ENCODE results near the gene CNTNAP1. TPM values are rescaled to one million over a fixed set of nuclear protein-coding genes. Genes with fewer than 3 reads are reported as not detected.
"Not testable (repeated sequence)": the region's sequence is repeated elsewhere in the genome, so short reads cannot be mapped to it uniquely, and the experiment has no call there.

Gene CNTNAP1
- total RNA-seq, 1 experiment from 2014 or later: 5.6 TPM

DNA sequence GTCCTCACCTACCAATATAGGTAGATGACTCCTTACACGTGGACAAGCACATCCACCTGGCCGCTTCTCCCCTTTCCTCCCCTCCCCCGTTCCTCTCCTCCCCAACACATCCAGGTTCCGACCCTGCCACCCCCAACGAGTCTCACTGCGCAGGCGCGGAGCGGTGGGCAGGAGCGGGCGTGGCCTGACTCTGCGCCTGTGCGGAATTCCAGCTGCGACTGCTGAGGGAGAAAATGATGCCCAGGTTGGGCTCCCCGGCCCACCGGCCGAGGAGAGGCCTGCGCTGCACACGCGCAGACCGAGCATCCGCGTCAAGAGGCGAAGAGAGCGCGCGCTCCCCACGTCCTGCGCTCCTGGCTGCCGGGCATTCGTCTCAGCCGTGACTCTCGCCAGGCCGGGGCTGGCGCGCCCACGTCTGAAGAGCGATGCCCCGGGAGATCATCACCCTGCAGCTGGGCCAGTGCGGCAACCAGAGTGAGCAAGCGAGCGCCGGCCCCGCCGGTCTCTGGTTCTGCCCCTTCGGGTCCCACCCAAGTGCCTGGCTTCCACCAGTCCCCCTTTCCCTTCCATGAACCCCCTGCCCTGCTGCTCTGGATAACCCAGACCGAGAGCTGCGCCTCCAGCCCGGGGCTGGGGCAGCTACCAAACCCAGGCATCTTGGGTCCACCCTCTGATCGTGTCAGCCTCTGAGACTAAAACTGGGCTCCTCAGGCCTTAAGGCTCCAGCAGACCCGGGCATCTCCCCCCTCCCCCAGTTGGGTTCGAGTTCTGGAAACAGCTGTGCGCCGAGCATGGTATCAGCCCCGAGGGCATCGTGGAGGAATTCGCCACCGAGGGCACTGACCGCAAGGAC is 23.0 kb upstream of the CNTNAP1 start, which contains the start of gene TUBG2:
Gene TUBG2 (plus strand): TSS at position 206 of the 853 bp plus-strand sequence. CDS start 220 bp downstream, at position 426.
- Histone ChIP-seq H3K27ac (ENCODE audit: low read depth, low read length, poor library complexity, severe bottlenecking) (peak within 1 kb of the TSS; percentile 16), H3K27me3 (replicated peaks; ENCODE audit: insufficient read depth, low read depth, low read length, poor library complexity) (no peaks in the 10 kb centered on the region), H3K9me3 (ENCODE audit: low read depth, low read length, poor library complexity, severe bottlenecking) (no peaks in the 10 kb centered on the region), H3K4me3 (ENCODE audit: low read depth, low read length, poor library complexity, severe bottlenecking) (peak within 1 kb of the TSS; percentile 58), H3K36me3 (ENCODE audit: insufficient read depth, low read length, poor library complexity, severe bottlenecking) (no peaks in the 10 kb centered on the region), H3K4me1 (ENCODE audit: insufficient read depth, low read length, poor library complexity, severe bottlenecking) (peaks cover 4% of the 10 kb centered on the region)
- BruUV-seq (replicated peaks): no TSS peak
- CTCF ChIA-PET: interaction anchor here (1.1 kb wide), 1 partner anchor 81 kb away, joined by 3 read pairs; no protein-coding TSS in a partner anchor
- POLR2A ChIA-PET (ENCODE audit: low non-redundant PET): no interaction called here
- peak; percentile 85 for DNase-seq (ENCODE audit: low spot score)
- TF ChIP-seq, protein P1, sequence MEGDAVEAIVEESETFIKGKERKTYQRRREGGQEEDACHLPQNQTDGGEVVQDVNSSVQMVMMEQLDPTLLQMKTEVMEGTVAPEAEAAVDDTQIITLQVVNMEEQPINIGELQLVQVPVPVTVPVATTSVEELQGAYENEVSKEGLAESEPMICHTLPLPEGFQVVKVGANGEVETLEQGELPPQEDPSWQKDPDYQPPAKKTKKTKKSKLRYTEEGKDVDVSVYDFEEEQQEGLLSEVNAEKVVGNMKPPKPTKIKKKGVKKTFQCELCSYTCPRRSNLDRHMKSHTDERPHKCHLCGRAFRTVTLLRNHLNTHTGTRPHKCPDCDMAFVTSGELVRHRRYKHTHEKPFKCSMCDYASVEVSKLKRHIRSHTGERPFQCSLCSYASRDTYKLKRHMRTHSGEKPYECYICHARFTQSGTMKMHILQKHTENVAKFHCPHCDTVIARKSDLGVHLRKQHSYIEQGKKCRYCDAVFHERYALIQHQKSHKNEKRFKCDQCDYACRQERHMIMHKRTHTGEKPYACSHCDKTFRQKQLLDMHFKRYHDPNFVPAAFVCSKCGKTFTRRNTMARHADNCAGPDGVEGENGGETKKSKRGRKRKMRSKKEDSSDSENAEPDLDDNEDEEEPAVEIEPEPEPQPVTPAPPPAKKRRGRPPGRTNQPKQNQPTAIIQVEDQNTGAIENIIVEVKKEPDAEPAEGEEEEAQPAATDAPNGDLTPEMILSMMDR (conservative IDR thresholded peaks at IDR 0.05; ENCODE audit: low read depth, low read length): no peak
- TF ChIP-seq EZH2 (IDR thresholded peaks at IDR 0.05; ENCODE audit: borderline replicate concordance, low read depth, low read length, poor library complexity, severe bottlenecking): no peak
- intact Hi-C loops (cut with micrococcal nuclease; ENCODE audit: unreplicated experiment): no loop called here

DNA sequence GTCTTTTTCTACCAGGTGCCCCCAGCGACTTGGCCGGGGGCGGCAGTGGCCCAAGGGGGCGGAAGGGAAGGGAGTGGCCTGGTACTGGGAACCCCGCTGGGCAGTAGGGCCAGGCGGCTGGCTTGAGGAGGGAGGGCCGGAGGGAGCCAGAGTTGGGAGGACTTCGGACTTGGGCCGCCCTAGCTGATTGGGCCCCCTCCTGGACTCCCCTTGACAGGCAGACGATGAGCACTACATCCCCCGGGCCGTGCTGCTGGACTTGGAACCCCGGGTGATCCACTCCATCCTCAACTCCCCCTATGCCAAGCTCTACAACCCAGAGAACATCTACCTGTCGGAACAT is 22.4 kb upstream of the CNTNAP1 start:
- CTCF ChIA-PET; H3K27ac ChIP-seq (ENCODE audit: low read depth, low read length, poor library complexity, severe bottlenecking); H3K4me1 ChIP-seq (ENCODE audit: insufficient read depth, low read length, poor library complexity, severe bottlenecking); H3K36me3 ChIP-seq (ENCODE audit: insufficient read depth, low read length, poor library complexity, severe bottlenecking); DNase-seq (ENCODE audit: low spot score); BruUV-seq (replicated peaks); intact Hi-C loops (cut with micrococcal nuclease; ENCODE audit: unreplicated experiment); H3K27me3 ChIP-seq (replicated peaks; ENCODE audit: insufficient read depth, low read depth, low read length, poor library complexity); POLR2A ChIA-PET (ENCODE audit: low non-redundant PET); H3K9me3 ChIP-seq (ENCODE audit: low read depth, low read length, poor library complexity, severe bottlenecking): not testable (repeated sequence)
- peak overlapping the region; percentile 58 for H3K4me3 ChIP-seq (ENCODE audit: low read depth, low read length, poor library complexity, severe bottlenecking)

DNA sequence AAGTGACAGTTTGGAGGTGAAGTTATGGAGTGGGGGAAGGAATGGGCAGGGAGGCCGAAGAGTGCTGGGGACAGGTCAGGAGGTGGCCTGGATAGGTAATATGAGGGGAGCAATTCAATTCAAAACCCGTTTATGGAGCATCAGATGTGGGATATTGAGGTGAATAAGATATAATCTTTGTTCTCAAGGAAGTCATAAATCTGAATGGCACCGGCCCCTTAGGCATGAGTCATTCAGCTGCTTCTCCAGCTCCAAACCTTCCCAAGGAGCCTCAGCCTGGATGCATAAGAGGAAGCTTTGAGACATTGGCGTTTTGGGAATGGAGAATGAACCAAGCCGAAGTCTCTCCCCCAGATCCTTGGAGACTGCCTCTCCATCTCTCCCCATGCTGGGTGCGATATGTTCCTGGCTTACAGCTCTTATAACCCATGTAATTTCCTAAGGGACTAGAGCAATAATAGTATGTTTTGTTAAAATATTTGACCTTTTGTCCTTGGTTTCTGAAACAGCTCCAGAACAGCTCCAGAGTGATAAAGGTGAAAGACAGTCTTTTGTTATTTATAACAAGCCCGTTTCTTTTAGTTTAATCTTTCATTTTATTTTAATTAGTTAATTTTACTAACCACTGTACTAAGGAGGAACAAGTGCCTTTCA is 21.5 kb upstream of the CNTNAP1 start:
- DNase-seq (ENCODE audit: low spot score): peak; percentile 35
- CTCF ChIA-PET: no interaction called here
- H3K9me3 ChIP-seq (ENCODE audit: low read depth, low read length, poor library complexity, severe bottlenecking): no peaks in the 10 kb centered on the region
- peaks cover 4% of the 10 kb centered on the region for H3K4me1 ChIP-seq (ENCODE audit: insufficient read depth, low read length, poor library complexity, severe bottlenecking)
- BruUV-seq (replicated peaks): TSS peak; percentile 57
- TF ChIP-seq, protein P1 (conservative IDR thresholded peaks at IDR 0.05; ENCODE audit: low read depth, low read length): no peak
- no peak for TF ChIP-seq EZH2 (IDR thresholded peaks at IDR 0.05; ENCODE audit: borderline replicate concordance, low read depth, low read length, poor library complexity, severe bottlenecking)
- POLR2A ChIA-PET (ENCODE audit: low non-redundant PET): interaction anchor here (0.9 kb wide), 1 partner anchor 10 kb away, joined by 7 read pairs; no protein-coding TSS in a partner anchor
- H3K27ac ChIP-seq (ENCODE audit: low read depth, low read length, poor library complexity, severe bottlenecking): no peak overlapping the region
- H3K27me3 ChIP-seq (replicated peaks; ENCODE audit: insufficient read depth, low read depth, low read length, poor library complexity): no peaks in the 10 kb centered on the region
- H3K4me3 ChIP-seq (ENCODE audit: low read depth, low read length, poor library complexity, severe bottlenecking): no peak overlapping the region
- H3K36me3 ChIP-seq (ENCODE audit: insufficient read depth, low read length, poor library complexity, severe bottlenecking): no peaks in the 10 kb centered on the region
- intact Hi-C loops (cut with micrococcal nuclease; ENCODE audit: unreplicated experiment): no loop called here

All from A673 (cell line).